ENCODE data around the gene PRTG. TPM values are rescaled to one million over a fixed set of nuclear protein-coding genes. Genes with fewer than 3 reads are reported as not detected.
"Not testable (repeated sequence)": the region's sequence is repeated elsewhere in the genome, so short reads cannot be mapped to it uniquely, and the experiment has no call there.

The PRTG gene
- total RNA-seq, 1 experiment from 2014 or later = 39.1 TPM

DNA sequence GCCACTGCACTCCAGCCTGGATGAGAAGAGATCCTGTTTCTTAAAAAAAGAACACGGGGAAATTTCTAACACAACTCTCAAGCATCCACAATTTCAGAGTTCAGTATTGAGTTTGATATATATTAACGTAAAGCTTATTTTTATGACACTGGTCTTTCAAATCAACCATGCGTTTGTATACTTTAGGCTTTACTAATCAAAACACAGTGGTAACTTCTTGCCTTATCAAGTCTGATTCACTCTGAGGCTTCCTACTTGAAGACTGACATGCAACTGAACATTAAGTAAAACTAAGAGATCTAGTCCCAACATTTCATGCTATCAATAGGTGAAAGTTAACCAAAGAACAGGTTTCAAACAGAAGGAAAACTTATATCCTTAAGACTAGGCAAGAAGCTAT, 46.7 kb downstream of the PRTG start:
- Mint-ChIP-seq H3K27ac (ENCODE audit: unreplicated experiment) (no peak overlapping the region), H3K9me3 (ENCODE audit: unreplicated experiment) (no peaks in the 10 kb centered on the region), H3K4me1 (ENCODE audit: low read depth, unreplicated experiment) (peaks cover 7% of the 10 kb centered on the region), H3K36me3 (ENCODE audit: insufficient read depth, unreplicated experiment) (no peaks in the 10 kb centered on the region), H3K4me3 (ENCODE audit: unreplicated experiment) (no peak overlapping the region), H3K27me3 (ENCODE audit: insufficient read depth, unreplicated experiment) (no peaks in the 10 kb centered on the region)
- Histone ChIP-seq H3K9me3 (no peaks in the 10 kb centered on the region), H3K4me3 (ENCODE audit: low read depth, low read length) (no peak overlapping the region), H3K4me1 (peaks cover 4% of the 10 kb centered on the region; the same call in 1 of the 2 replicates), H3K27me3 (replicated peaks; ENCODE audit: control insufficient read depth, insufficient read depth, low read length) (no peaks in the 10 kb centered on the region), H3K36me3 (ENCODE audit: control insufficient read depth, insufficient read depth, low read length) (no peaks in the 10 kb centered on the region)
- no TSS peak for BruUV-seq (replicated peaks)
- DNase-seq = no peak
- intact Hi-C loops (cut with micrococcal nuclease; ENCODE audit: unreplicated experiment) = no loop called here
- CTCF ChIA-PET = no interaction called here
- TF ChIP-seq, protein P1, sequence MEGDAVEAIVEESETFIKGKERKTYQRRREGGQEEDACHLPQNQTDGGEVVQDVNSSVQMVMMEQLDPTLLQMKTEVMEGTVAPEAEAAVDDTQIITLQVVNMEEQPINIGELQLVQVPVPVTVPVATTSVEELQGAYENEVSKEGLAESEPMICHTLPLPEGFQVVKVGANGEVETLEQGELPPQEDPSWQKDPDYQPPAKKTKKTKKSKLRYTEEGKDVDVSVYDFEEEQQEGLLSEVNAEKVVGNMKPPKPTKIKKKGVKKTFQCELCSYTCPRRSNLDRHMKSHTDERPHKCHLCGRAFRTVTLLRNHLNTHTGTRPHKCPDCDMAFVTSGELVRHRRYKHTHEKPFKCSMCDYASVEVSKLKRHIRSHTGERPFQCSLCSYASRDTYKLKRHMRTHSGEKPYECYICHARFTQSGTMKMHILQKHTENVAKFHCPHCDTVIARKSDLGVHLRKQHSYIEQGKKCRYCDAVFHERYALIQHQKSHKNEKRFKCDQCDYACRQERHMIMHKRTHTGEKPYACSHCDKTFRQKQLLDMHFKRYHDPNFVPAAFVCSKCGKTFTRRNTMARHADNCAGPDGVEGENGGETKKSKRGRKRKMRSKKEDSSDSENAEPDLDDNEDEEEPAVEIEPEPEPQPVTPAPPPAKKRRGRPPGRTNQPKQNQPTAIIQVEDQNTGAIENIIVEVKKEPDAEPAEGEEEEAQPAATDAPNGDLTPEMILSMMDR (IDR thresholded peaks at IDR 0.05; ENCODE audit: insufficient read depth in 1 of 2, low read depth in 1 of 2, low read length in 1 of 2, severe bottlenecking in 1 of 2, unreplicated experiment in 1 of 2) = no peak
- POLR2A ChIA-PET = no interaction called here

DNA sequence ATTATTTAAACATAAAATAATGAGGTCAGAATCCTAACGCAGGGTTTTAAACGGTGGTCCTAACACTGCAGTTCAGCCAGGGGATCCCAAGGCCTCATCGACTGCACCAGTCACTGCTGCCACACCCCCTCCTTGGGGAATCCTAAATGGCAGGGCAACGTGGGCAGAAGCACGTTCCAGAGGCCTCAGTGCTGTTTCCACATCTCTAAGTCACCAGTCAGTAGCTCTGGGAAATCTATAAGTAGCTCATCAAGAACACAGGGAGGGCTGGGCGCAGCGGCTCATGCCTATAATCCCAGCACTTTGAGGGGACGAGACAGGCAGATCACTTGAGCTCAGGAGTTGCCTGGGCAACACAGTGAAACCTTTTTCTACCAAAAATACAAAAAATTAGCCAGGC, 47.5 kb downstream of the PRTG start:
- peaks cover 7% of the 10 kb centered on the region for H3K4me1 Mint-ChIP-seq (ENCODE audit: low read depth, unreplicated experiment)
- Histone ChIP-seq H3K4me1 (peaks cover 4% of the 10 kb centered on the region; the same call in 1 of the 2 replicates), H3K4me3 (ENCODE audit: low read depth, low read length) (no peak overlapping the region), H3K9me3 (no peaks in the 10 kb centered on the region), H3K27me3 (replicated peaks; ENCODE audit: control insufficient read depth, insufficient read depth, low read length) (no peaks in the 10 kb centered on the region), H3K36me3 (ENCODE audit: control insufficient read depth, insufficient read depth, low read length) (no peaks in the 10 kb centered on the region)
- no peak overlapping the region for H3K4me3 Mint-ChIP-seq (ENCODE audit: unreplicated experiment)
- no TSS peak for BruUV-seq (replicated peaks)
- no peak for DNase-seq
- TF ChIP-seq, protein P1 (IDR thresholded peaks at IDR 0.05; ENCODE audit: insufficient read depth in 1 of 2, low read depth in 1 of 2, low read length in 1 of 2, severe bottlenecking in 1 of 2, unreplicated experiment in 1 of 2) = no peak
- H3K36me3 Mint-ChIP-seq (ENCODE audit: insufficient read depth, unreplicated experiment) = no peaks in the 10 kb centered on the region
- intact Hi-C loops (cut with micrococcal nuclease; ENCODE audit: unreplicated experiment) = no loop called here
- CTCF ChIA-PET = no interaction called here
- H3K9me3 Mint-ChIP-seq (ENCODE audit: unreplicated experiment) = no peaks in the 10 kb centered on the region
- no peak overlapping the region for H3K27ac Mint-ChIP-seq (ENCODE audit: unreplicated experiment)
- POLR2A ChIA-PET = no interaction called here
- no peaks in the 10 kb centered on the region for H3K27me3 Mint-ChIP-seq (ENCODE audit: insufficient read depth, unreplicated experiment)

DNA sequence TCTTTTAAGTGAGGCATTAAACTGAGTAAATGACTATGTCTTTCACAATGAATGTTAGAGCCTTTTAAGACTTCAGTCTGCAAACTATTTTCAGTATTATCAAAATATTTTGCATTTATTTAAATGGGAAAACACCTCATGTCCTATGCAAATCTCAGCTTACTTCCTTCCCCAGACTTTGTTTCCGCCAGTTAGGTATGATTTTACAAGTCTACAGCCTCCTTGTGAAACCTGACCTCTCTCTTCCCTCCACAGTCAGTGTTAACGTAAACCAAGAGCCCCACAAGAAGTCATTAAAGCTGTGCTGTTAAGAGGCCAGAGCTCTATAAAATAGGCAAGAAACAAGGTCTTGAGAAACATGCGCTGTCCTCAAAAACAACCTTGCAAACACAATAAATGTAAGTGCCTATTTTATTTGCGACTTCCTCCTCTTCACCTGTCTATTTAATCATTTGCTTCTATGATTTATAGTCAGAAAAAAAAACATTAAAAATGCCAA, 48.3 kb downstream of the PRTG start:
- no peaks in the 10 kb centered on the region for H3K36me3 ChIP-seq (ENCODE audit: control insufficient read depth, insufficient read depth, low read length)
- no peak for DNase-seq
- POLR2A ChIA-PET = no interaction called here
- H3K27ac Mint-ChIP-seq (ENCODE audit: unreplicated experiment) = no peak overlapping the region
- no peak overlapping the region for H3K4me3 ChIP-seq (ENCODE audit: low read depth, low read length)
- CTCF ChIA-PET = no interaction called here
- H3K9me3 ChIP-seq = no peaks in the 10 kb centered on the region
- peaks cover 4% of the 10 kb centered on the region; the same call in 1 of the 2 replicates for H3K4me1 ChIP-seq
- no peak overlapping the region for H3K4me3 Mint-ChIP-seq (ENCODE audit: unreplicated experiment)
- no TSS peak for BruUV-seq (replicated peaks)
- TF ChIP-seq, protein P1 (IDR thresholded peaks at IDR 0.05; ENCODE audit: insufficient read depth in 1 of 2, low read depth in 1 of 2, low read length in 1 of 2, severe bottlenecking in 1 of 2, unreplicated experiment in 1 of 2) = no peak
- no peaks in the 10 kb centered on the region for H3K9me3 Mint-ChIP-seq (ENCODE audit: unreplicated experiment)
- intact Hi-C loops (cut with micrococcal nuclease; ENCODE audit: unreplicated experiment) = no loop called here
- no peaks in the 10 kb centered on the region for H3K36me3 Mint-ChIP-seq (ENCODE audit: insufficient read depth, unreplicated experiment)
- no peaks in the 10 kb centered on the region for H3K27me3 ChIP-seq (replicated peaks; ENCODE audit: control insufficient read depth, insufficient read depth, low read length)
- H3K27me3 Mint-ChIP-seq (ENCODE audit: insufficient read depth, unreplicated experiment) = no peaks in the 10 kb centered on the region
- H3K4me1 Mint-ChIP-seq (ENCODE audit: low read depth, unreplicated experiment) = peaks cover 7% of the 10 kb centered on the region

DNA sequence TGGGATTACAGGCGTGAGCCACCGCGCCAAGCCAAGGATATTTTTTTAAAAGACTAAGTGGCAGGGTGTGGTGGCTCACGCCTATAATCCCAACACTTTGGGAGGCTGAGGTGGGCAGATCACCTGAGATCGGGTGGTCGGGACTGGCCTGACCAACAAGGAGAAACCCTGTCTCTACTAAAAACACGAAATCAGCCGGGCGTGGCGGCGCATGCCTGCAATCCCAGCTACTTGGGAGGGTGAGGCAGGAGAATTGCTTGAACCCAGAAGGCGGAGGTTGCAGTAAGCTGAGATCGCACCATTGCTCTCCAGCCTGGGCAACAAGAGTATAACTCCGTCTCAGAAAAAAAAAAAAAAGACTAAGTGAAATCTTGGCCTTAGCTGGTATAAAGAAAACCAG, 49.8 kb downstream of the PRTG start:
- H3K4me3 Mint-ChIP-seq (ENCODE audit: unreplicated experiment); DNase-seq; H3K9me3 Mint-ChIP-seq (ENCODE audit: unreplicated experiment); H3K36me3 Mint-ChIP-seq (ENCODE audit: insufficient read depth, unreplicated experiment); H3K9me3 ChIP-seq; H3K4me3 ChIP-seq (ENCODE audit: low read depth, low read length); CTCF ChIA-PET; H3K27me3 Mint-ChIP-seq (ENCODE audit: insufficient read depth, unreplicated experiment); POLR2A ChIA-PET; H3K27me3 ChIP-seq (replicated peaks; ENCODE audit: control insufficient read depth, insufficient read depth, low read length); BruUV-seq (replicated peaks); H3K27ac Mint-ChIP-seq (ENCODE audit: unreplicated experiment); intact Hi-C loops (cut with micrococcal nuclease; ENCODE audit: unreplicated experiment); H3K36me3 ChIP-seq (ENCODE audit: control insufficient read depth, insufficient read depth, low read length): not testable (repeated sequence)
- peaks cover 16% of the 10 kb centered on the region; the same call in 1 of the 2 replicates for H3K4me1 ChIP-seq
- H3K4me1 Mint-ChIP-seq (ENCODE audit: low read depth, unreplicated experiment) = peaks cover 19% of the 10 kb centered on the region
